DMS79 treated with DMSO at 0.1 percent for 48 hours (cell line): Measurements from ENCODE around the gene NXPH4.

ENCODE experiments used
- DNase-seq: peaks from one replicate; lab custom pipeline; 2025; lab: John Stamatoyannopoulos, UW

NXPH4 gene

DNA sequence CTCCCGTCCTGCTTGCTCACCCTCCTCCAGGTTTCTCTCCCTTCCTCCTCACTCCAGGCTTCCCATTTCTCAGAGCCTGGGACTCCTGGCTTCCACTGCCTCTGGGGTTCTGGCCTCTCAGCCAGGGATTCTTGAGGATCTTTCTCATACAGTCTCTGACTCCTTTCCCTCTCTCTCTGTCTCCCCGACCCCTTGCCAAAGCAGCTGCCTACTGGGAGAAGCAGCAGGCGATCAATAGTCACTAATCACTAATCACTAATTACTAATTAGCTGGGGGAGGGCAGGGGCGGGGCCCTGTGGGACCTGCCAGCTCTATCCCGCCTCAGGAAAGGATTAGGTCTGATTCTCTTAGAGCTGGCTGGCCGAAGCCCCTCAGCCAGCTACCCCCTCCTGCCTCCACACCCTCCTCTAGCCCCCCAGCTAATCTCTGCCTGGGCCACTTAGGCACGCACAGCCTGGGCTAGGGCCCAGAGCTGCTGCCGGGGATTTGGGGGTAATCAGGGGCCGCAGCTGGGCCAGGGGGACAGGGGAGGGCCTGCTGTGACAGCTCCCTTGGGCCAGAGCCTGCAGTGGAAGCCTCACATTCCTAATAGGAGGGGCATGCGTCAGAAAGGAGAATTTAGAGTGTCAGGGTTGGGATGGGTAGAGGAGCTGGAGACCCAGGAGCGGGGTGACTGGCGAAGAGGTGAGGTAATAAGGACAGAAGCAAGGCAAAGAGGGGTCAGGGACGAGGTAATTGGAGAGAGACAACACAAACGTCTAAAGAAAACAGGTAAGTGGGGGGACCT, 2.8 kb downstream of the NXPH4 start:
- DNase-seq, result no peak

DNA sequence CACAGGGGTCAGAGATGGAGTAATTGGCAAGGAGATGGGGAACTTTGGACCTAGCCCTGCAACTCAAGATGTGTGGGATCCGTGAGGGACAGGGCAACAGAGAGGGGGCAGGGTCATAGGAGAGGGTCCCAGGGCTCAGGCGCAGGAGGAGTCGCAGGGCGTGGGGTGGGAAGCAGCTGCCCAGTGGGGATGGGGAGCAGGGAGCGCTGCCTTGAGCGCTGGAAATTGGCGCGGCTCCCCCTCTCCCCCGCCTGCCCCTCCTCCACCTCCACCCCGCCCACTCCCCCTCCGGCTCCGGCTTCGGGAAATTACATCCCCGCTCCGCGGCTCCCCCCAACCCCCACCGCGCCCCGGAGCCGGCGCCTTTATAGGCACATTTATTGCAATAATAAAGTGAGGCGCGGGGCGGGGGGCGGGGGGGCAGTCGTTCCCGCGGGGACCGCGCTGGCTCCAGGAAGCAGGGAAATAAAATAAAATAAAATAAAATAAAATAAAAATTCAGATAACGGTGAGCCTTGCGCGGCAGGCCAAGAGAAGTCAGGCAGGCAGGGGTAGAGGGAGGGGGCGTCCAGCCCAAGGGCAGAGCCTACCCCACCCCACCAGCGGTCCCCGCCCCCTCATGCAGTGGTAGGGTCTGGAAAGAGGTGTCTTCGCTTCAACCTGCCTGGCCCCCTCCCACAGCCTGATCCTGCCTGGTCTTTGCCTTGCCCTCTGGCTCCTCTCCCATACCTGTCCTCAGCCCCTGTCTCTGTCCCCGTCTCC, 3.6 kb downstream of the NXPH4 start:
- no peak for DNase-seq

DNA sequence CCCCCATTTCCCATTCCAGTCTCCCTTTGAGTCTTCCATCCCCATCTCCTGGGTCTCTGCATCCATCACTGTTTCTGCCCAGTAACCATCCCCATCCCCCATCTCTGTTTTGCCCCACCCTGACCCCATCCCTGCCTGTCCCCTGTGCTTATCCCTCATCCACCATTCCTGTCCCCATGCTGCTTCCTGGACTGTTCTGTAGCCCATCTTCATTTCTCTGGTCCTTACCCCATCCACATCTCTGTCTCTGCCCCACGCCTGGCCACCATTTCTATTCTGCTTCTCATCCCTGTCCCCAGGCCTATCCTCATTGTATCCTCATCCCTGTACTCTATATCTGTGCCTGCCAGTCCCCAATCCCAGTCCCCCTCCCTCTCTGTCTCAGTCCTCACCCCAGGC, 4.2 kb downstream of the NXPH4 start:
- DNase-seq, result no peak

- no peak for DNase-seq
Observed at GRCh38 chr12:57221169-57221917, 4.7 kb downstream of the NXPH4 start.

DNA sequence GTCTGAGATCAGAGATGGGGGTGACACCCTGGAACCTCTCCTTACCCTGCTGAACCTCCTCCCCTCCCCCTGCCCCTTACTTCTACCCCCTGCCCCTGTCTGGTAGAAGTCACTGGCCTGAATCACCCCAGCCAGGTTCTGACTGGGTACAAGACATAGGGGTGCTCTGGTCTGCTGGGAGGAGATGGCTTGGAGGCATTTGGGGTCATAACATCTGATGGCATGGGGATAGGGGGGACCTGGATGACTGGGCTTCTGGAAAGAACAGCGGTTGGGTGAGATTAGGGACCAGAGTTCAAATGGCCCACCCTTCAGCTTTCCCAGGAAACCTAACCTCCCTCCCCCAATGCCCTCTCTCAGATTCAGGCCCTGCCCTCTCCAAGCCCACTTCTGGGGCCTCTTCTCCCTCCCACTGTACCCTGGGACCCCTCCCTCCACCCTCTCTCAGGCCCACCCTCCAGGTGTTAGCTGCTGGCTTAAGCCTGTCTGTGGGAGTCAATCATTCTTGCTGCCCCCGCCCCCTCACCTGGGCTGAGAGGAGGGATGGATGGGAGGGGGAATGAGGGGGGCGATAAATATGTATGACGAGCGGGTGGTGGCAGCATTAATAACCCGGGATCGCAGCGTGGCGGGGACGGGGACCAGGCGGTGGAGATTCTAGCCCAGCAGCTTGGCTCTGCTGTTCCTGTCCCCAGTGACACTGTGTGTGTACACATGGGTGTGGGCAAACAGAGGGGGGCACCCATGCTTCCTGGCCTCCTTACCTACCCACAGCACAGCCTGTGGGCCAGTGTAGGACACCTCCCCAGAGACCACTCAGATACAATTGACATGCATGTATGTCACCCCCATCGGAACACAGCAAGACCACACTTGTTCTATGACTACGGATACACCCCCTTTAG, 5.9 kb downstream of the NXPH4 start:
- DNase-seq, result no peak

DNA sequence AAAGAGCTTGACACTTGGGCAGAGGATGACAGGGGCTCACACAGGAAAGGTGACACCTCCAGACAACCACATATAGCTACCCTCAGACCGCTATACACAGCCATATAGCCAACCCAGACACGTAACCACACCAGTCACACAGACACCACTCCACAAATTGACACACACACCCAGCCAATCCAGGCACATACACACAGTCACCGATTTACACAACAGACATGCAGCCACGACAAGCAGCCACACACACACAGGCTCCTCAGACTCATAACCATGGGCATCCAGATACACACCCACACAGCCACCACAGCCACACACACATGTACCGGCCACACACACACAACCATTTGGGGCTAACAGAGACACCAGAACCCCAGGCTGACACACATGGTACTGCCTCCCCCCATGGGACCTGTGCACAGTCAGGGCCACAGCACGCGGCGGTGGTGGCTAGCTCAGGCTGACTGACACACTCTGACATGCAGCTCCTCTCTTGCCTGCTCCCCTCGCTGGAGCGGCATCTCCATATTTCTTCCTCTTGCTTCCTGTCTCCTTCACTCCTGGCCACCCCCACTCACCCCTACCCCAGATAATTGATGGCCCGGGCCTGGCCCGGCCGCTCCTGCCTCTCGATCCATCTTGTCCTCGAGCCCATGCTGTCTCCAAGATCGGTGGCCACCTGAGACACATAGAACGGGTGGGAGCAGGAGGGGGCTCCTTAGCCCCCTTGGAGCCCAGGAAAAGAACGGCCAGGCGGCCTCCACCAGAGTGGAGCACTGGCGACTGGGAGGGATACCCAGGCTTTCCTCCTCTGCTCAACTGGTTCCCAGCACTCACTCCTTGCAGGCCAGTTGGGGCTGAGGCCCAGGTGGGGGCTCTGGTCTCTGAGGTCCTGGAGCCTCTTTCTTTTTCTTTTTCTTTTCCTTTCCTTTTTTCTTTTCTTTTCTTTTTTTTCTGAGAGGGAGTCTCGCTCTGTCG, 6.9 kb downstream of the NXPH4 start:
- no peak for DNase-seq

DNA sequence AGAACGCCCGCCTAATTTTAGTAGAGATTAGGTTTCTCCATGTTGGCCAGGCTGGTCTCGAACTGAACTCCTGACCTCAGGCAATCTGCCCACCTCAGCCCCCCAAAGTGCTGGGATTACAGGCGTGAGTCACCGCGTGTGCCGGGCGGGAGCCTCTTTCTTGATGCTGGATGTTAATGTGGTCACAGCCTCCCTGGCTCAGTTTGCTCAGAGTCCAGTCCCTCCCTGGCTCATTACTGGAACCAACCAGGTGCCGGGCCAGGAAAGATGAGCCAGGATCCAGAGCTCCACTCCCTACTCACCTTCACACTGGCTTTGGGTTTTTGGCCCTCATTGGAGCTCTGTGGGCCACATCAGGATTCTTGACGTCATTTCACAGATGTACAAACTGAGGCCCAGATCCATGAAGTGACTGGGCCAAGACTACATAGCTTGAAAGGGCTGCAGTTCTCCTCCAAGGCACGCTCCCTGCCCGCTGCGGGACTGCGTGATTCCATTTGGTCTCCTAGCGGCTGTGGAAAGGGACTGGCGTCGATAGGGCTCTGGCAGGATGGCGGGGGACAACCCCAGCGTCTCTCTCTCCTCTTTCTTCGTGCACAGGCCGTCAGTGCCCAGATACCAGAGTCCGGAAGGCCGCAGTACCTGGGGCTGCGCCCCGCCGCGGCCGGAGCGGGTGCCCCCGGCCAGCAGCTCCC, 7.8 kb downstream of the NXPH4 start:
- no peak for DNase-seq

DNA sequence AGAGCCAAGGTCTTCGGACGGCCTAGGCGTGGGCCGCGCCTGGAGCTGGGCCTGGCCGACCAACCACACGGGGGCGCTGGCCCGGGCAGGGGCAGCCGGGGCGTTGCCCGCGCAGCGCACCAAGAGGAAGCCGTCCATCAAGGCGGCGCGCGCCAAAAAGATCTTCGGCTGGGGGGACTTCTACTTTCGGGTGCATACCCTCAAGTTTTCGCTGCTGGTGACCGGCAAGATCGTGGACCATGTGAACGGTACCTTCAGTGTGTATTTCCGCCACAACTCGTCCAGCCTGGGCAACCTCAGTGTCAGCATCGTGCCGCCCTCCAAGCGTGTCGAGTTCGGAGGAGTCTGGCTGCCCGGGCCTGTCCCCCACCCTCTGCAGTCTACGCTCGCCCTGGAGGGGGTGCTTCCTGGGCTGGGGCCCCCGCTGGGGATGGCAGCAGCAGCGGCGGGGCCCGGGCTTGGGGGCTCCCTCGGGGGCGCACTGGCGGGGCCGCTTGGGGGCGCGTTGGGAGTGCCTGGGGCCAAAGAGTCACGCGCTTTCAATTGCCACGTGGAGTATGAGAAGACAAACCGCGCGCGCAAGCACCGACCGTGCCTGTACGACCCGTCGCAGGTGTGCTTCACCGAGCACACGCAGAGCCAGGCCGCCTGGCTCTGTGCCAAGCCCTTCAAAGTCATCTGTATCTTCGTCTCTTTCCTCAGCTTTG, 8.5 kb downstream of the NXPH4 start:
- peak; percentile 18 for DNase-seq

- no peak for DNase-seq
Observed at GRCh38 chr12:57225680-57226210, 9.2 kb downstream of the NXPH4 start.

- DNase-seq, result no peak
Observed at GRCh38 chr12:57226588-57227314, 10.2 kb downstream of the NXPH4 start.

DNA sequence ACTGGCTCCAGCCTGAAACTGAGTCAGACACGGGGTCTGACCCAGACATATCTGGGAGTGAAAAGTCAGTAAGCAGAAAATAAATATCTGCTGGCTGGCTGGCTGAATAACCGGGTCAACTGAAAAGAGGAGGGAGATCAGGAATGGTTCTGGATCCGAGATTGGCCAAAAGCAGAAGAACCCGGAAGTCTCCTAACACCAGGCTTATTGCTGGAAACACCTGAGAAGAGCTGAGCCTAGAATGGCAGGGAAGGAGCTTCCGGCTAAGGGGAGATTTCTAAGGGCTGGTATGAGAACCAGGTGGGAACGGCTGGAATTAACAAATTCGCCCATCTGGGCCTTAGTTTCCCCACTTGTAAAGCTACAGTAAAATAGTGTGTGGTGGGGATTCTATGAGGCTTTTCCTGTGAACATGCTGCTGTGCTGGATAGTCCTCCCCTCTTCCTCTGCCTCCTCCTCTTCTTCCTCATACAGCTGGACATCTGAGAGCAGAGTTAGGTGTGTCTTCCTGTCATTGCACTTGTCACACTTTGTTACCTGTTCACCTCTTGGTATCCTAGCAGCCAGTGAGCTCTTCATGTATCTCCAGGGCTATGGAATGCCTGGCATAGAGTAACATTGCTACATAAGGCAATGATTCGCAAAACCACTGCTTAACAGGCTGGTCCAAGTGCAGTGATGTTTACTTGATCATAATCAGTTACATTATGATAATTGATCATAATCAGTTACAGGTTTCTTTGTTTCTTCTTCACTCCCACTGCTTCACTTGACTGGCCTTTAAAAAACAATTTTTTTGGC, 10.9 kb downstream of the NXPH4 start:
- no peak for DNase-seq

- DNase-seq, result no peak
Observed at GRCh38 chr12:57229046-57229633, 12.5 kb downstream of the NXPH4 start.

- peak; percentile 84 for DNase-seq
Observed at GRCh38 chr12:57229634-57230380, 13.2 kb downstream of the NXPH4 start, which contains the start of gene SHMT2. TSS of gene SHMT2 (plus strand) at chr12:57229711. CDS start at chr12:57229779, 68 bp downstream.

DNA sequence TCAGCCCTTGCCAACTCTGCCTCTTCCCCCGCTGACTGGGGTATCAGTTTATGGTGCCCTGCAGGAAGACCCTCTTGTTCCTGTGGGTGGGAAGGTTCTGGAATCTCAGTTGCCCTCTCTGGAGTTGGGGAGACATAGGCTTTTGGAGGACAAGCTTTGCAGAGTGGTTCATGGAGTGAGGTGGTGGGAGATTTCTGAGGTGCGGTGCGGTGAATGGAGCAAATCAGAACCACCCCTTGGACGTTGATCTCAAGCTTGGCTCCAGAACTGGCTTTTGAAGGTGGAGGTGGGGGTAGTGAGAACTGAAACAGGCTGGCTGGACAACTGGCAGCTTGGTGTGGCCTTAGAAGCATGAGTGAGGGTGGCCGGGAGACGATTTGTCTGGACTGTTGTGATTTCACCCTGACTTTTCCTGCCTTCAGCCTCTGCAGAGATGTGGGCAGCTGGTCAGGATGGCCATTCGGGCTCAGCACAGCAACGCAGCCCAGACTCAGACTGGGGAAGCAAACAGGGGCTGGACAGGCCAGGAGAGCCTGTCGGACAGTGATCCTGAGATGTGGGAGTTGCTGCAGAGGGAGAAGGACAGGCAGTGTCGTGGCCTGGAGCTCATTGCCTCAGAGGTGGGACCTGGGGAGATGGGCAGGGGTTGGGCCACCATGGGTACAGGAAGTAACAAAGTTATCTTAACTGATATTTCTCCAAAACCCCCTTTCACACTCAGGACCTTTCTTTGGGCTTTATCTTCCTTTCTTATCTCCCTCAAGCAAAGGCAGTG, 14.0 kb downstream of the NXPH4 start:
- no peak for DNase-seq

DNA sequence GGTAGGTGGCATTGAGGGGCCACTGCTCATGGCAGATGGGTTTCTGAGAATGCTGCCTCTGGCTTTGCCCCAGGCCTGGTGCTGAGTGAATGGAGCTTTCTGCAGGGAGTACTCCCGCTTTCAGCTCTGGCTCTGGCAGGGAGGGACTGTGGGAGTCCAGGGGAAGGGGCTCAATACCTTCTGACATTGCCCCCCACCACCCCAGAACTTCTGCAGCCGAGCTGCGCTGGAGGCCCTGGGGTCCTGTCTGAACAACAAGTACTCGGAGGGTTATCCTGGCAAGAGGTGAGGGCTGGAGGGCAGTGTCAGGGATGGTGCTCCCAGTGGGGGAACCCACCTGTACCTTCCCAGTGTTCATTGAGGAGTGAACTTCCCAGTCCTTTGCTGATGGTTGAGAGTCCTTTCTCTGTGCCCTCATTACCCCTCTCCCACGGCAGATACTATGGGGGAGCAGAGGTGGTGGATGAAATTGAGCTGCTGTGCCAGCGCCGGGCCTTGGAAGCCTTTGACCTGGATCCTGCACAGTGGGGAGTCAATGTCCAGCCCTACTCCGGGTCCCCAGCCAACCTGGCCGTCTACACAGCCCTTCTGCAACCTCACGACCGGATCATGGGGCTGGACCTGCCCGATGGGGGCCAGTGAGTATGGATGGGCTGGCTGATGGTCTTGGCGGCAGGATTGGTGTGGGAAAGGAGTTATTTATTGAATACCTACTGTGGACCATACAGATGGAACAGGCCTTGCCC, 14.9 kb downstream of the NXPH4 start:
- no peak for DNase-seq
